Measurements from ENCODE around the gene NDUFB2. TPM values are rescaled to one million over a fixed set of nuclear protein-coding genes. Genes with fewer than 3 reads are reported as not detected.
A peak's percentile ranks its signal among the peaks of the same experiment; 100 is the strongest.

The NDUFB2 gene
- total RNA-seq, 1 donor from 2014 or later: 174 TPM

DNA sequence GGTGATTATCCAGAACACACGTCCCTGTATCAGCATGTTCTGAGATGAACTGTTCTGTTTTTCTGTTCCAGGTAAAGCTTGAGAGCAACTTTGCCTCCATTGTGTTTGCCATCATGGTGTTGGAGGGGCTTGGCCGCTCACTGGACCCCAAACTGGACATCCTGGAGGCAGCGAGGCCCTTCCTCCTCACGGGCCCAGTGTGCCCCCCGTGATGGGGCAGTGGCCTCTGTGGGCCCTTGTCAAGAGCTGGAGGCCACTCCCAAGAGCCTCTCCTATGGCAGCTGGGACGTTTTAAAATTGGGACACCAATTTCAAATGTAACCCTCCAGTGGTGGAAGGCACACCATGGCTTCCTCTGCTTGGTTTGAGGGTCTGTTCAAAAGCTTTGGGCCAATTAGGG is 1.9 kb upstream of the NDUFB2 start:
- peaks cover 17% of the 10 kb centered on the region for H3K4me1 Mint-ChIP-seq (ENCODE audit: low read depth)
- H3K9me3 Mint-ChIP-seq (ENCODE audit: low read depth): no peaks in the 10 kb centered on the region
- no peak overlapping the region for H3K4me3 Mint-ChIP-seq (ENCODE audit: low read depth)
- H3K36me3 Mint-ChIP-seq (ENCODE audit: insufficient read depth): no peaks in the 10 kb centered on the region
- DNase-seq (ENCODE audit: low spot score, unreplicated experiment): no peak
- H3K27ac Mint-ChIP-seq: no peak overlapping the region
- no peaks in the 10 kb centered on the region for H3K27me3 Mint-ChIP-seq
- TF ChIP-seq, protein P1, sequence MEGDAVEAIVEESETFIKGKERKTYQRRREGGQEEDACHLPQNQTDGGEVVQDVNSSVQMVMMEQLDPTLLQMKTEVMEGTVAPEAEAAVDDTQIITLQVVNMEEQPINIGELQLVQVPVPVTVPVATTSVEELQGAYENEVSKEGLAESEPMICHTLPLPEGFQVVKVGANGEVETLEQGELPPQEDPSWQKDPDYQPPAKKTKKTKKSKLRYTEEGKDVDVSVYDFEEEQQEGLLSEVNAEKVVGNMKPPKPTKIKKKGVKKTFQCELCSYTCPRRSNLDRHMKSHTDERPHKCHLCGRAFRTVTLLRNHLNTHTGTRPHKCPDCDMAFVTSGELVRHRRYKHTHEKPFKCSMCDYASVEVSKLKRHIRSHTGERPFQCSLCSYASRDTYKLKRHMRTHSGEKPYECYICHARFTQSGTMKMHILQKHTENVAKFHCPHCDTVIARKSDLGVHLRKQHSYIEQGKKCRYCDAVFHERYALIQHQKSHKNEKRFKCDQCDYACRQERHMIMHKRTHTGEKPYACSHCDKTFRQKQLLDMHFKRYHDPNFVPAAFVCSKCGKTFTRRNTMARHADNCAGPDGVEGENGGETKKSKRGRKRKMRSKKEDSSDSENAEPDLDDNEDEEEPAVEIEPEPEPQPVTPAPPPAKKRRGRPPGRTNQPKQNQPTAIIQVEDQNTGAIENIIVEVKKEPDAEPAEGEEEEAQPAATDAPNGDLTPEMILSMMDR (IDR thresholded peaks at IDR 0.05; ENCODE audit: unreplicated experiment): no peak

DNA sequence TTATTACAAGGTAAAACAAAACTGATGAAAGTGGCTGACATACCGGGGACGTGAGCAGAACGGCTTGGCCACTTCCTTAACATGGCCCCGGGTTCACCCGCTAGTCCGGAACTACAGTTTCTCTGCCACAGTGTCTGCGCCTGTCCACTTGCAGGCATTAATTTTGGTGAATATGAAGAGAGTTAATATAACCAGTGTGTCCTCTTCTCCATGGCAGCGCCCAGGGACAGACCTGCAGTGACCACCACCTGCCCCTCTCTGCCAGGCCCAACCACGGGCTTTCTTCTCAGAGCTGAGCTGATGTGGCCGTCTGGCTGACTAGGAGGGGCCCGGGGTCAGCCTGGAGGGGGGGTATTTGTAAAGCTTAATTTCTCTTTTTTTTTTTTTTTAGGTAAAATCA is 1.1 kb upstream of the NDUFB2 start:
- Mint-ChIP-seq H3K27me3 (no peaks in the 10 kb centered on the region), H3K27ac (no peak overlapping the region), H3K36me3 (ENCODE audit: insufficient read depth) (no peaks in the 10 kb centered on the region), H3K4me3 (ENCODE audit: low read depth) (no peak overlapping the region), H3K9me3 (ENCODE audit: low read depth) (no peaks in the 10 kb centered on the region), H3K4me1 (ENCODE audit: low read depth) (peaks cover 18% of the 10 kb centered on the region)
- DNase-seq (ENCODE audit: low spot score, unreplicated experiment): no peak
- TF ChIP-seq, protein P1 (IDR thresholded peaks at IDR 0.05; ENCODE audit: unreplicated experiment): no peak

DNA sequence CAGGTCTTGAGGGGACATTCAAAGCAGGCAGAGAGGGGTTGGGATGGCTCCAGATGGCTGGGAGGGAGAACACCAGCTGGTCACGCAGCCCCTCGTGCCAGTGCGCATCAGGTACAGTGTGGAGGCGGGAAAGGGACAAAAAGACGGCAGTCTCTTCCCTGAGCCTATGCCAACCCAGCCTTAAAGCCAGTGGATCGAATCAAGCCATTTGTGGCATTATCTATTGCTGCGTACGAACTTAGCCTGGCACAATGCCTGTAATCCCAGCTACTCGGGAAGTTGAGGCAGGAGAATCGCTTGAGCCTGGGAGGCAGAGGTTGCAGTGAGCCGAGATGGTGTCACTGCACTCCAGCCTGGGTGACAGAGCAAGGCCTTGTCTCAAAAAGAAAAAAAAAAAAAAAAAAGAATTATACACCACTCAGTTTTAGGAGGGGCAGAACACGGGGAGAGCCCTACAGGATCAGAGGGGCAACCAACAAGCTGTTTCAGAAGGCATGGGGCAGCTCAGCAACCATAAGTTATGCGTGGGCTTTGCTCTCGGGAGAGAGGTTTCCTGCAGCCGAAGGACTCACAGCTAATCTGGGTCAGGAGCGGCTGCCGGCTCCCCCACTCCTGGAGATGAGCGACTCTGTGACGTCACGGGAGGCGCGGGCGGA is 356 bp upstream of the NDUFB2 start:
- no peaks in the 10 kb centered on the region for H3K36me3 Mint-ChIP-seq (ENCODE audit: insufficient read depth)
- H3K27ac Mint-ChIP-seq: peak overlapping the region; percentile 99
- TF ChIP-seq, protein P1 (IDR thresholded peaks at IDR 0.05; ENCODE audit: unreplicated experiment): no peak
- peak; percentile 90 for DNase-seq (ENCODE audit: low spot score, unreplicated experiment)
- H3K9me3 Mint-ChIP-seq (ENCODE audit: low read depth): no peaks in the 10 kb centered on the region
- peak overlapping the region; percentile 99 for H3K4me3 Mint-ChIP-seq (ENCODE audit: low read depth)
- no peaks in the 10 kb centered on the region for H3K27me3 Mint-ChIP-seq
- peaks cover 18% of the 10 kb centered on the region for H3K4me1 Mint-ChIP-seq (ENCODE audit: low read depth)

DNA sequence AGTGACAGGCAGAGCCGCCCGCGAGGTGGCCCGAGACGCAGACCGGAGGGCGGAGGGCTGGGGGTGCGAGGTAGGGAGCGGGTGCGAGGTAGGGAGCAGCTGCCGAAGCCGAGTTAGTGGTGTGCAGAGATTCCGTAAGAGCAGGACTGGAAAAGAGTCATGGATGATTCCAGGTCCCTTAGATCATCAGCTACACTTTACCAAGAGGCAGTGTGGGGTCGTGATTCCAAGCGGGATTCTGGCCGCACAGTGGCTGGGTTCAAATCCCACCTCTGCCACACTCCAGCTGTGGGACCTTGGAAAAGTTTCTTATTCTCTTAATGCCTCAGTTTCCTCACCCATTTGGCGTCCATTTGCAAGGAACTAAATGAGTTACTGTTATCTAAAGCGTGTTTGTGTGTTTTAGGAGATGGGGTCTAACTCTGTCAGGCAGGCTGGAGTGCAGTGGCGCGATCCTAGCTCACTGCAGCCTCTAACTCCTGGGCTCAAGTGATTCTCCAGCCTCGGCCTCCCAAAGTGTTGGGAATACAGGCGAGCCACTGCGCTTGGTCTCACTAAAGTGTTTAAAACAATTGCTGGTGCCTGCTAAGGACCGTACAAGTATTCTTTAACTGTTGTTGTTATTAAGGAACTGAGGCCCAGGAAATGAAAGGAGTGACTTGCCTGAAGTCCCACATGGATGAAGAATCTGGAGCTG is 1.1 kb downstream of the NDUFB2 start:
- Mint-ChIP-seq H3K4me3 (ENCODE audit: low read depth) (peak overlapping the region; percentile 99), H3K27ac (peak overlapping the region; percentile 99), H3K36me3 (ENCODE audit: insufficient read depth) (no peaks in the 10 kb centered on the region), H3K27me3 (no peaks in the 10 kb centered on the region), H3K9me3 (ENCODE audit: low read depth) (no peaks in the 10 kb centered on the region), H3K4me1 (ENCODE audit: low read depth) (peaks cover 18% of the 10 kb centered on the region)
- DNase-seq (ENCODE audit: low spot score, unreplicated experiment): no peak
- TF ChIP-seq, protein P1 (IDR thresholded peaks at IDR 0.05; ENCODE audit: unreplicated experiment): no peak

DNA sequence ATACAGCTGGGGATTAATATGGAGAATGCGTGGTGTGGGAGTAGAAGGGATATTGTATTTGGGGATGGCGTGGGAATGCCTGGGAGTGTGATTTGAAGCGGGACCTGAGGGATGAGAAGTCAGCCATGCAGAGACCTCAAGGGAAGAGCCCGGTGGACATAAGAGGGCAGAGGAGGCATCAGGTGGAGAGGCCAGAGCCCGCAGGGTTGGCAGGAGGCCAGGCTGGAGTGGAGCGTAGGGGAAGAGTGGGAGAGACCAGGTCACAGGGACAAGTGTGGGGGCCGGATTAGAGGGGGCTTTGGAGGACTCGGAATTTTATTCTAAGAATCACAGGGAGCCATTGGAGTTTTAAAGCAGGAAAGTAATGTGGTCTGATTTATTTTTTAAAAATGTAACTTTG is 2.0 kb downstream of the NDUFB2 start:
- TF ChIP-seq, protein P1 (IDR thresholded peaks at IDR 0.05; ENCODE audit: unreplicated experiment): no peak
- Mint-ChIP-seq H3K36me3 (ENCODE audit: insufficient read depth) (peaks cover 1% of the 10 kb centered on the region), H3K4me1 (ENCODE audit: low read depth) (peaks cover 18% of the 10 kb centered on the region), H3K9me3 (ENCODE audit: low read depth) (no peaks in the 10 kb centered on the region), H3K27me3 (no peaks in the 10 kb centered on the region), H3K27ac (no peak overlapping the region), H3K4me3 (ENCODE audit: low read depth) (peak overlapping the region; percentile 99)
- no peak for DNase-seq (ENCODE audit: low spot score, unreplicated experiment)
